ENCODE results near the gene GARIN5A. TPM values are rescaled to one million over a fixed set of nuclear protein-coding genes. Genes with fewer than 3 reads are reported as not detected.

GARIN5A gene
- total RNA-seq, 1 donor from 2014 or later: 3.8 TPM

- Histone ChIP-seq H3K4me1 (no peaks in the 10 kb centered on the region), H3K27me3 (peaks cover 15% of the 10 kb centered on the region), H3K36me3 (no peaks in the 10 kb centered on the region), H3K9me3 (no peaks in the 10 kb centered on the region), H3K27ac (no peak overlapping the region), H3K4me3 (no peak overlapping the region)
- intact Hi-C loops (cut with DNase I): no loop called here
- DNase-seq (no peak), ATAC-seq (no peak)
- no peak for TF ChIP-seq CTCF (IDR thresholded peaks at IDR 0.05)
Measured at GRCh38 chr19:50457300-50457699, 19.3 kb downstream of the GARIN5A start.

- intact Hi-C loops (cut with DNase I): no loop called here
Measured at GRCh38 chr19:50455992-50456391, 20.7 kb downstream of the GARIN5A start.

GRCh38 chr19:50453243-50453642 is 23.4 kb downstream of the GARIN5A start:
- TF ChIP-seq CTCF (IDR thresholded peaks at IDR 0.05): no peak
- no peak overlapping the region for H3K27ac ChIP-seq
- no peaks in the 10 kb centered on the region for H3K9me3 ChIP-seq
- intact Hi-C loops (cut with DNase I): no loop called here
- DNase-seq (no peak), ATAC-seq (no peak)
- no peaks in the 10 kb centered on the region for H3K4me1 ChIP-seq
- no peaks in the 10 kb centered on the region for H3K36me3 ChIP-seq
- H3K4me3 ChIP-seq: no peak overlapping the region
- peaks cover 12% of the 10 kb centered on the region for H3K27me3 ChIP-seq

More at GRCh38 chr19:50455992-50456391, 20.7 kb downstream of the GARIN5A start:
- Histone ChIP-seq H3K36me3 (no peaks in the 10 kb centered on the region), H3K9me3 (no peaks in the 10 kb centered on the region), H3K27me3 (peaks cover 16% of the 10 kb centered on the region), H3K4me3 (no peak overlapping the region), H3K27ac (no peak overlapping the region), H3K4me1 (no peaks in the 10 kb centered on the region)
- ATAC-seq (no peak), DNase-seq (no peak)
- no peak for TF ChIP-seq CTCF (IDR thresholded peaks at IDR 0.05)

- H3K27ac ChIP-seq: no peak overlapping the region
- H3K36me3 ChIP-seq: no peaks in the 10 kb centered on the region
- no peaks in the 10 kb centered on the region for H3K9me3 ChIP-seq
- ATAC-seq (no peak), DNase-seq (no peak)
- H3K4me1 ChIP-seq: no peaks in the 10 kb centered on the region
- intact Hi-C loops (cut with DNase I): no loop called here
- peaks cover 6% of the 10 kb centered on the region for H3K27me3 ChIP-seq
- TF ChIP-seq CTCF (IDR thresholded peaks at IDR 0.05): no peak
- H3K4me3 ChIP-seq: no peak overlapping the region
Measured at GRCh38 chr19:50451223-50451534, 25.5 kb downstream of the GARIN5A start.

GRCh38 chr19:50450369-50451222 is 26.1 kb downstream of the GARIN5A start:
- Histone ChIP-seq H3K36me3 (no peaks in the 10 kb centered on the region), H3K4me3 (no peak overlapping the region), H3K27me3 (peaks cover 6% of the 10 kb centered on the region), H3K9me3 (no peaks in the 10 kb centered on the region), H3K27ac (no peak overlapping the region), H3K4me1 (no peaks in the 10 kb centered on the region)
- intact Hi-C loops (cut with DNase I): no loop called here
- TF ChIP-seq CTCF (IDR thresholded peaks at IDR 0.05): no peak
- DNase-seq (no peak), ATAC-seq (no peak)

Measured in upper lobe of right lung (tissue), 1 donor.